SU-DHL-6 (cell line): ENCODE measurements around the gene ITPR3.

Source experiments
- H2AFZ ChIP-seq: fragments of 200-600 bp; sonication (generic); 2 replicates; pipeline ENCODE4 v1.6.1; 2014; ENCODE audit warnings: low read depth, mild to moderate bottlenecking, moderate library complexity, mixed read lengths, antibody characterized with exemption, low read length; ENCODE audit not compliant: severe bottlenecking
- H3F3A ChIP-seq: fragments of 200-600 bp; shearing (Covaris generic); 2 replicates; pipeline ENCODE4 v1.6.0; 2016; ENCODE audit warnings: antibody characterized with exemption, mild to moderate bottlenecking; ENCODE audit not compliant: insufficient read depth
- H3K27ac ChIP-seq: fragments of 200-600 bp; sonication (generic); 2 replicates; pipeline ENCODE4 v1.5.1; 2016; ENCODE audit warnings: low read depth, mild to moderate bottlenecking, low read length, moderate library complexity, mixed read lengths
- H3K27me3 ChIP-seq: fragments of 200-600 bp; sonication (generic), shearing (Covaris generic); 2 replicates; pipeline ENCODE4 v1.6.0; 2014; ENCODE audit warnings: mild to moderate bottlenecking, low read length
- H3K36me3 ChIP-seq: fragments of 200-600 bp; sonication (generic); 2 replicates; pipeline ENCODE4 v1.6.1; 2014; ENCODE audit warnings: mild to moderate bottlenecking, low read length, mixed read lengths
- H3K4me2 ChIP-seq: fragments of 300-600, 200-600 bp; shearing (Covaris generic), sonication (generic); 2 replicates; pipeline ENCODE4 v1.6.0; 2014; ENCODE audit warnings: low read length, low read depth, mild to moderate bottlenecking; ENCODE audit not compliant: poor library complexity, severe bottlenecking
- H3K4me3 ChIP-seq: fragments of 200-600 bp; sonication (generic); 2 replicates; pipeline ENCODE4 v1.5.1; 2014; ENCODE audit warnings: antibody characterized with exemption, low read length, mild to moderate bottlenecking, mixed read lengths; ENCODE audit not compliant: insufficient read depth, poor library complexity, severe bottlenecking
- H3K79me2 ChIP-seq: fragments of 200-600 bp; sonication (generic); 2 replicates; pipeline ENCODE4 v1.6.1; 2014; ENCODE audit warnings: mild to moderate bottlenecking, low read length, moderate library complexity; ENCODE audit not compliant: insufficient read depth
- H3K9ac ChIP-seq: fragments of 200-600 bp; sonication (generic); 2 replicates; pipeline ENCODE4 v1.7.0; 2014; ENCODE audit warnings: mild to moderate bottlenecking, low read length
- H3K9me2 ChIP-seq: fragments of 200-600 bp; sonication (generic); replicated peaks from 2 replicates; pipeline ENCODE4 v1.6.1; 2014; ENCODE audit warnings: low read length; ENCODE audit not compliant: insufficient read depth
- H3K9me3 ChIP-seq: fragments of 200-600 bp; sonication (generic); 2 replicates; pipeline ENCODE4 v1.6.1; 2014; ENCODE audit warnings: low read length, mixed read lengths; ENCODE audit not compliant: insufficient read depth
- H4K20me1 ChIP-seq: fragments of 200-600 bp; sonication (generic); 2 replicates; pipeline ENCODE4 v1.6.1; 2014; ENCODE audit warnings: low read depth, mild to moderate bottlenecking, antibody characterized with exemption, low read length, moderate library complexity, mixed read lengths
- EZH2phosphoT487 ChIP-seq: fragments of 200-600 bp; sonication (generic), shearing (Covaris generic); conservative IDR thresholded peaks from 2 replicates; pipeline ENCODE4 v1.6.1; 2018; ENCODE audit warnings: mild to moderate bottlenecking, antibody characterized with exemption, low read length, moderate library complexity, mixed read lengths
- TF ChIP-seq, protein P1 (sequence below): fragments of 200-600 bp; sonication (generic); IDR thresholded peaks from one replicate; pipeline ENCODE4 v1.5.1; 2017; ENCODE audit warnings: antibody characterized with exemption, mild to moderate bottlenecking, low read length, moderate library complexity; ENCODE audit not compliant: insufficient read depth, poor library complexity, severe bottlenecking

Gene ITPR3

DNA sequence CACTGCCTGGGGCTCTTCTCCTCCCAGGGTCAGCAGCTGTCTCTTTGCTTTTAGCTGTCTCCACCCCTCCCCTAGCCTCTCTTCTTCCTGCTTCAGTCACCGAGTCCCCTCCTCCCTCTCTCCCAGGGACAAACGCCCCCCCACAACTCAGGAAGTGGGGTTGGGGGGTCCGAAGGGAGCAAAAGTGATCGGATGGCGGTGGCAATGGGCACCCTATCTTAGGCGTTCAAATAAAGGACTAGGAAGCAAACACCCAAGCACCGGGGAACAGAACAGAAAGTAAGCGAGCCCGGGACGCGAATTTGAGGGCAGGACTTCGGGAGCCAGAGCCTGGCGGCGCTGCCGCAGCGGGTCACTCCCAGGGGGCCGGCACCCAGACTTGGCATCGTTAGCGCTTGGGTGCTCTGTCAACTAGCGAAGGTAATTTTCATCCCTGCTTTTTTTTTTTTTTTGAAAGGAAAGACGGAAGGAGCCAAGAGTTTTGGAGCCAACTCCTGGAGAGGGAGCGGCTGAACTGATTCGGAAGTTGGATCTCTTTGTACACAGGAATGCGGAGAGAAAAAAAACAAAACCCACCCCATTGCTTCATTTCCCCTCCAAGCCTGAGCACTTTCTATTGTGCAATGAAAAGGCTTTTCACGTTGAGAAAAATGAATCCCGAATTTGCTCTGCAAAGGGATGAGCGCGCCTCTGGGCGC is 815 bp upstream of the ITPR3 start:
- H4K20me1 ChIP-seq = peaks cover 10% of the 10 kb centered on the region; the same call in 1 of the 2 replicates
- H3K4me2 ChIP-seq = peak overlapping the region; percentile 80
- no peaks in the 10 kb centered on the region for H3K36me3 ChIP-seq
- H3K79me2 ChIP-seq = peaks cover 37% of the 10 kb centered on the region
- no peaks in the 10 kb centered on the region for H3K9me2 ChIP-seq
- H3K4me3 ChIP-seq = peak overlapping the region; percentile 56
- peak overlapping the region; percentile 59 for H3K27ac ChIP-seq
- TF ChIP-seq EZH2phosphoT487 = no peak
- TF ChIP-seq, protein P1, sequence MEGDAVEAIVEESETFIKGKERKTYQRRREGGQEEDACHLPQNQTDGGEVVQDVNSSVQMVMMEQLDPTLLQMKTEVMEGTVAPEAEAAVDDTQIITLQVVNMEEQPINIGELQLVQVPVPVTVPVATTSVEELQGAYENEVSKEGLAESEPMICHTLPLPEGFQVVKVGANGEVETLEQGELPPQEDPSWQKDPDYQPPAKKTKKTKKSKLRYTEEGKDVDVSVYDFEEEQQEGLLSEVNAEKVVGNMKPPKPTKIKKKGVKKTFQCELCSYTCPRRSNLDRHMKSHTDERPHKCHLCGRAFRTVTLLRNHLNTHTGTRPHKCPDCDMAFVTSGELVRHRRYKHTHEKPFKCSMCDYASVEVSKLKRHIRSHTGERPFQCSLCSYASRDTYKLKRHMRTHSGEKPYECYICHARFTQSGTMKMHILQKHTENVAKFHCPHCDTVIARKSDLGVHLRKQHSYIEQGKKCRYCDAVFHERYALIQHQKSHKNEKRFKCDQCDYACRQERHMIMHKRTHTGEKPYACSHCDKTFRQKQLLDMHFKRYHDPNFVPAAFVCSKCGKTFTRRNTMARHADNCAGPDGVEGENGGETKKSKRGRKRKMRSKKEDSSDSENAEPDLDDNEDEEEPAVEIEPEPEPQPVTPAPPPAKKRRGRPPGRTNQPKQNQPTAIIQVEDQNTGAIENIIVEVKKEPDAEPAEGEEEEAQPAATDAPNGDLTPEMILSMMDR = no peak
- no peaks in the 10 kb centered on the region for H3K27me3 ChIP-seq
- no peaks in the 10 kb centered on the region for H3K9me3 ChIP-seq
- H3K9ac ChIP-seq = peak overlapping the region; percentile 89
- peaks cover 7% of the 10 kb centered on the region; the same call in 1 of the 2 replicates for H3F3A ChIP-seq
- peak overlapping the region; percentile 81 for H2AFZ ChIP-seq

DNA sequence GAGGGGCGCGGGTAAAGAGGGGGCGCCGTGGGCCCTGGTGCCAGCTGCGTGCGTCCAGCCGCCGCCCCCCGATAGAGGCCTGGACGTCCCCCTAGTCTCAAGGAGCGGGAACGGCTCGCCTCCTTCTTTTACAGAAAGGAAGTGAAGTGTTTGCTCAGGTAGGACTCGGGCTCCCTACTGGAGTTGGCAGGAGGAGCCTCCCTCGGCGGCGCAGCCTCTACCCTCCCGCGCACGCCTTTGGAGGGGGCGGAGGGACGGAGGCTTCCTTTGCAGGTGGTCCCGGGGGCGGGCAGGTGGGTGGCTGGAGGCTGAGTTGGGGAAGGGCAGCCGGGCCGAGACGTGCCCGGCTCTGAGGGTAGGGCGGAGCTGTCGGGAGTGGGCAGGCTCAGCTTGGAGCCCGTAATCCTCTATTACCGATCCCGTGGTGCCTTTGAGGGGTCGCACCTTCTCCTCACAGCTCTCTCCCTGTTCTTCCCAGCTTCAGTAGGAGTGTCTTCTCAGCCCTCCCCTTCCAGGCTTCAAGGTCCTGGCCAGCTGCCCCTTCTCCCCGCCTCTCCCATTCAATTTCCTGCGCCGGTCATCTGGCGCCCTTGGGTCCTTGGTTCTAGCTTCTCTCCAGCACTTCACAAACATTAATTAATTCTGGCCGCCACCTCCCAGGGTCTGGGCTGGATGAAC is 728 bp downstream of the ITPR3 start:
- H3K9ac ChIP-seq = peak overlapping the region; percentile 89
- peak overlapping the region; percentile 22 for H2AFZ ChIP-seq
- H3K4me3 ChIP-seq = peak overlapping the region; percentile 63
- H3K79me2 ChIP-seq = peaks cover 48% of the 10 kb centered on the region
- TF ChIP-seq EZH2phosphoT487 = no peak
- TF ChIP-seq, protein P1 = no peak
- no peaks in the 10 kb centered on the region for H3K36me3 ChIP-seq
- peaks cover 7% of the 10 kb centered on the region; the same call in 1 of the 2 replicates for H3F3A ChIP-seq
- H3K9me3 ChIP-seq = no peaks in the 10 kb centered on the region
- H3K27me3 ChIP-seq = no peaks in the 10 kb centered on the region
- peaks cover 10% of the 10 kb centered on the region; the same call in 1 of the 2 replicates for H4K20me1 ChIP-seq
- peak overlapping the region; percentile 64 for H3K27ac ChIP-seq
- no peaks in the 10 kb centered on the region for H3K9me2 ChIP-seq
- peak overlapping the region; percentile 64 for H3K4me2 ChIP-seq

DNA sequence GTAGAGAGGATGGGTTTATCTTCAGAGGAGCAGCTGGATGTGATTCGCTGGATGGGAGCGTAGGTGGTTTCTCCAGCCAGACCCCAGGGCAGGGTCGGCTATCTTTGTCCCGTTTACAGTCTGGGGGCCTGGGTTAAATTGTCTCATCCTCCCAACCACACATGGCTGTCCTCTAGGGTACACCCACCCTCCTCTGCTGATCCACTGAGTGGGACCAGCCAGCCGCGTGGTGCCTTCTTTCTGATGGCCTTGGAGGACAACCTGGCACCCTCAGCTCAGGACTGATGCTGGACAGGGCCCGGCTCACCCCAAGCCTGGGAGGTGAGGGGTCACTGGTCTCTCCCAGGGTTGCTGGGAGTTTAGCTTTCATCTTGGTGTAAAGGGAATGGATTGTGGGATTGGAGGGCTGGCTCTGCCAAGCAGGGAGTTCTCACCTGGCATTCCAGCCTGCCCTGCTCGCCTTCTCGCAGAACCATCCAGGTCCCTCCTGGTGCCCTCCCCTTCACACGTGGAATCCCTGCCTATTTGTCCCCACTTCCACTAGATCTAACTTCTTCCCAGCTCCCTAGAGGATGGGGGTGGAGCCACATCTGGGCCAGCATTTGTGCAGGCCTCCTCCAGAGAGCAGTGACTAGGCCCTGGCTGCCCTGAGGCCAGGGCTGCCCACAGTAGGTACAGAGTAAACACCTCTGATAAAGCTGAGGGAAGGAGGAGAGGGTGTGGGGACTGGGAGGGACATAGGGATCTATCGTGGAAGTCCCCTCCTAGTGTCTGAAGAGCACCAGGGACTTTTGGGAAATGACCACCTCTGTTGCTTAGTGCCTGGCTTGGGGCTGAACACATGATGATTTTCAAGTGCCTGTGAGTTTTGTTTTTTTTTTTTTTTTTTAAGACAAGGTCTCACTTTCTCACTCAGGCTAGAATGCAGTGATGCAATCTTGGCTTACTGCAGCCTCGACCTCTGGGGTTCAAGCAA is 1.6 kb downstream of the ITPR3 start:
- Histone ChIP-seq H3K27me3 (no peaks in the 10 kb centered on the region), H3K27ac (peak overlapping the region; percentile 64), H3K4me2 (peak overlapping the region; percentile 64), H3K9me2 (no peaks in the 10 kb centered on the region), H3K79me2 (peaks cover 48% of the 10 kb centered on the region), H4K20me1 (peaks cover 17% of the 10 kb centered on the region; the same call in 1 of the 2 replicates), H3K4me3 (peak overlapping the region; percentile 63), H3K9ac (peak overlapping the region; percentile 89), H3F3A (peaks cover 13% of the 10 kb centered on the region), H3K9me3 (no peaks in the 10 kb centered on the region), H2AFZ (no peak overlapping the region), H3K36me3 (no peaks in the 10 kb centered on the region; the same call in 1 of the 2 replicates)
- TF ChIP-seq, protein P1 = no peak
- TF ChIP-seq EZH2phosphoT487 = no peak
